HEK293T (cell line): Measurements from ENCODE around the gene SMIM12.

Source experiments
- BHLHE40 ChIP-seq: fragments of 450-650 bp; IDR thresholded peaks from 2 replicates; pipeline ENCODE4 v1.6.1; 2016; ENCODE audit warnings: mild to moderate bottlenecking, moderate library complexity, borderline replicate concordance
- ELF4 ChIP-seq: fragments of 450-650 bp; IDR thresholded peaks from 2 replicates; pipeline ENCODE4 v1.6.1; 2017; ENCODE audit warnings: antibody characterized with exemption
- FOXA1 ChIP-seq: fragments of 450-650 bp; IDR thresholded peaks from 2 replicates; pipeline ENCODE4 v1.6.1; 2016; ENCODE audit warnings: mild to moderate bottlenecking
- FOXK2 ChIP-seq: fragments of 450-650 bp; IDR thresholded peaks from 2 replicates; pipeline ENCODE4 v1.6.1; 2016; ENCODE audit warnings: mild to moderate bottlenecking
- FOXM1 ChIP-seq: fragments of 450-650 bp; IDR thresholded peaks from 2 replicates; pipeline ENCODE4 v1.6.1; 2017; ENCODE audit warnings: mild to moderate bottlenecking, borderline replicate concordance
- HDGF ChIP-seq: fragments of 450-650 bp; IDR thresholded peaks from 2 replicates; pipeline ENCODE4 v1.6.1; 2017; ENCODE audit warnings: antibody characterized with exemption, borderline replicate concordance
- L3MBTL2 ChIP-seq: fragments of 450-650 bp; conservative IDR thresholded peaks from 2 replicates; pipeline ENCODE4 v1.6.1; 2016; ENCODE audit warnings: mild to moderate bottlenecking
- NFRKB ChIP-seq: fragments of 450-650 bp; IDR thresholded peaks from 2 replicates; pipeline ENCODE4 v1.6.1; 2016; ENCODE audit warnings: mild to moderate bottlenecking, moderate library complexity
- PKNOX1 ChIP-seq: fragments of 450-650 bp; IDR thresholded peaks from 2 replicates; pipeline ENCODE4 v1.6.1; 2016
- SP1 ChIP-seq: fragments of 450-650 bp; IDR thresholded peaks from 2 replicates; pipeline ENCODE4 v1.6.1; 2017
- SUZ12 ChIP-seq: fragments of 450-650 bp; IDR thresholded peaks from 2 replicates; pipeline ENCODE4 v1.6.1; 2016; ENCODE audit warnings: mild to moderate bottlenecking
- TARDBP ChIP-seq: fragments of 450-650 bp; IDR thresholded peaks from 2 replicates; pipeline ENCODE4 v1.6.1; 2016
- ZNF384 ChIP-seq: fragments of 450-650 bp; IDR thresholded peaks from 2 replicates; pipeline ENCODE4 v1.6.1; 2016

- no peak for TF ChIP-seq FOXA1
- no peak for TF ChIP-seq BHLHE40
- TF ChIP-seq PKNOX1: no peak
- no peak for TF ChIP-seq ELF4
- no peak for TF ChIP-seq HDGF
- no peak for TF ChIP-seq SP1
- no peak for TF ChIP-seq FOXK2
- no peak for TF ChIP-seq NFRKB
- no peak for TF ChIP-seq ZNF384
- TF ChIP-seq FOXM1: no peak
- no peak for TF ChIP-seq SUZ12
- no peak for TF ChIP-seq TARDBP
- TF ChIP-seq L3MBTL2: no peak
Measured at GRCh38 chr1:34876406-34876805, 16.9 kb upstream of the SMIM12 start.
